Activated CD8-positive, alpha-beta T cell treated with anti-CD3 and anti-CD28 coated beads, Interleukin-2, amount 10 ng/mL, durations not matched to agents 7 days and 5 days (primary cell): ENCODE results near the gene BBS9. TPM values are rescaled to one million over a fixed set of nuclear protein-coding genes. Genes with fewer than 3 reads are reported as not detected.
"Not testable (repeated sequence)": the region's sequence is repeated elsewhere in the genome, so short reads cannot be mapped to it uniquely, and the experiment has no call there.

ENCODE experiments used
- ATAC-seq: fragments of 150-1000 bp; cut with Tn5 transposase; one replicate; pipeline ENCODE4 v1.10.0; 2021; ENCODE audit warnings: moderate library complexity
- CTCF ChIA-PET: fragments of 350-600 bp; sonication (Branson Sonifier 250); formaldehyde crosslinking; loops from one replicate; lab custom pipeline; 2021; ENCODE audit warnings: antibody characterized with exemption; lab: Charles Lee
- POLR2A ChIA-PET: fragments of 350-600 bp; sonication (Branson Sonifier 250); formaldehyde crosslinking; loops from one replicate; lab custom pipeline; 2021; ENCODE audit warnings: antibody characterized with exemption; lab: Charles Lee
- DNase-seq: peaks from one replicate; pipeline ENCODE4 v3.0.0-alpha.2; 2020
- H3K27ac Mint-ChIP-seq: one replicate; pipeline ENCODE4 v1.8.0; 2021; ENCODE audit warnings: mild to moderate bottlenecking, mixed read lengths
- H3K27me3 Mint-ChIP-seq: one replicate; pipeline ENCODE4 v1.8.0; 2021; ENCODE audit warnings: low read depth, mixed read lengths
- H3K36me3 Mint-ChIP-seq: one replicate; pipeline ENCODE4 v1.8.0; 2021; ENCODE audit warnings: low read depth, mixed read lengths
- H3K4me1 Mint-ChIP-seq: one replicate; pipeline ENCODE4 v1.8.0; 2021; ENCODE audit warnings: low read depth, mixed read lengths
- H3K4me3 Mint-ChIP-seq: one replicate; pipeline ENCODE4 v1.8.0; 2021; ENCODE audit warnings: mild to moderate bottlenecking, mixed read lengths
- H3K9me3 Mint-ChIP-seq: one replicate; pipeline ENCODE4 v1.8.0; 2022; ENCODE audit warnings: mixed read lengths; ENCODE audit not compliant: insufficient read depth
- total RNA-seq, 2 experiments: library from RNA; stranded (reverse); gene quantifications; one replicate each; pipeline ENCODE4 v1.2.3, GENCODE V29; 2021

The BBS9 gene
- total RNA-seq, 2 experiments from 2014 or later, result 7.9 to 11.8 TPM

DNA sequence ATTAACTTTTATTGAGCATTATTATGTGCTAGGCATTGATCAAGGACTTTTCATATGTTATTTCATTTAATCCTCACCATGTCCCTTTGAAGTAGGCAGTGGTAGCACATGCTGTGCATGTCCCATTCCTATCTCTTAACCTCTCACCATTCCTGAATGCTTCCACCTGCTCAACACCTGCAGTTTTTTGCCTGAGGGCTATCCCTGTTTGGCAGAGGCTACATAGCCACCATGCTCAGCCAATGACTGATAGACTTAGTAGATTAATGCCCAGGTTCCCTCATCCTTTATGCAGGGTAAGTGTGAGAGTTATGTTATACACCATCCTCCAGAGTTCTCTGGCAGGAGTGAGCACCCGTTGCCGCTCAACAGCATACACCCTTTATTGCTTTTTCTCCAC lies 387.8 kb downstream of the BBS9 start:
- Mint-ChIP-seq H3K4me1 (no peaks in the 10 kb centered on the region), H3K27me3 (no peaks in the 10 kb centered on the region), H3K36me3 (no peaks in the 10 kb centered on the region), H3K4me3 (no peak overlapping the region), H3K27ac (no peak overlapping the region), H3K9me3 (no peaks in the 10 kb centered on the region)
- DNase-seq, result no peak
- POLR2A ChIA-PET, result no interaction called here
- CTCF ChIA-PET, result no interaction called here
- ATAC-seq, result no peak

DNA sequence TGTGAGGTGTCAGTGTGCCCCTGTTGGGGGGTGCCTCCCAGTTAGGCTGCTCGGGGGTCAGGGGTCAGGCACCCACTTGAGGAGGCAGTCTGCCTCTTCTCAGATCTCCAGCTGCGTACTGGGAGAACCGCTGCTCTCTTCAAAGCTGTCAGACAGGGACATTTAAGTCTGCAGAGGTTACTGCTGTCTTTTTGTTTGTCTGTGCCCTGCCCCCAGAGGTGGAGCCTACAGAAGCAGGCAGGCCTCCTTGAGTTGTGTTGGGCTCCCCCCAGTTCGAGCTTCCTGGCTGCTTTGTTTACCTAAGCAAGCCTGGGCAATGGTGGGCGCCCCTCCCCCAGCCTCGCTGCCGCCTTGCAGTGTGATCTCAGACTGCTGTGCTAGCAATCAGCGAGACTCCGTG lies 397.6 kb downstream of the BBS9 start:
- CTCF ChIA-PET, result not testable (repeated sequence)

DNA sequence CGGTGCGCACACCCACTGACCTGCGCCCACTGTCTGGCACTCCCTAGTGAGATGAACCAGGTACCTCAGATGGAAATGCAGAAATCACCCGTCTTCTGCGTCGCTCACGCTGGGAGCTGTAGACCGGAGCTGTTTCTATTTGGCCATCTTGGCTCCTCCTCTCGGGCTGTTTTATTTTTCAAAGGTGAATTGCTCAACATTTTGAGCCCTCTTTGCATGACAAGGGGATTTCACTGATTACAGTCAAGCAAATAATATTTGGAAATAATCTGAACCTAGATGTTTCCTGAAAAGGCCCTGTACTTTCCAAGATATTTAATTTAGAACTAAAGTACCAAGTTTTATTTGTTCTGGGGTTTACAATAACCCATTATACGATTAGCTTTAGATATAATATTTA lies 398.2 kb downstream of the BBS9 start:
- H3K27ac Mint-ChIP-seq, H3K27me3 Mint-ChIP-seq, H3K9me3 Mint-ChIP-seq, ATAC-seq, DNase-seq, CTCF ChIA-PET, POLR2A ChIA-PET, H3K4me3 Mint-ChIP-seq, H3K4me1 Mint-ChIP-seq, H3K36me3 Mint-ChIP-seq: not testable (repeated sequence)

More for the DNA sequence above, 397.6 kb downstream of the BBS9 start:
- H3K27me3 Mint-ChIP-seq, H3K9me3 Mint-ChIP-seq, H3K27ac Mint-ChIP-seq, H3K4me1 Mint-ChIP-seq, H3K4me3 Mint-ChIP-seq, DNase-seq, ATAC-seq, H3K36me3 Mint-ChIP-seq, POLR2A ChIA-PET: not testable (repeated sequence)

DNA sequence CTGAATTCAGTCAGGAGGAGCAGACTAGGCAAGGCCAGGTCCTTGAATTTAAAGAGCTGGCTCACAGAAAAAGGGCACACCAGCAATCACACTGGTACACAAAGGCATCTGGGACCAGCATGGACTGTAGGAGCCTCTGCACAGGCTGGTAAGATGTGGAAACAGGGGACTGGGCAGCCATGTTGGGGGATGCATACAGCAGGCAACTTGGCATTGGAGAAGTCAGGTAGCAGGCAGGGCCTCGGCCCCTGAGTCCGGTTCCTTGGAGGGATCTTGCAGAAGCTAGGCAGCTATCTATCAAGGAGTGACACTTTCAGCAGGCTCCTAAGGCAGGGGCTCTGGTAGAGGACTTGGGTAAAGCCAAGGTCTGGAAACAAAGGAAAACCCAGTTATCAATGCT lies 399.7 kb downstream of the BBS9 start:
- ATAC-seq, result no peak
- DNase-seq, result no peak
- ChIA-PET CTCF (no interaction called here), POLR2A (no interaction called here)
- Mint-ChIP-seq H3K36me3 (no peaks in the 10 kb centered on the region), H3K4me1 (no peaks in the 10 kb centered on the region), H3K4me3 (no peak overlapping the region), H3K27ac (no peak overlapping the region), H3K9me3 (no peaks in the 10 kb centered on the region), H3K27me3 (no peaks in the 10 kb centered on the region)

DNA sequence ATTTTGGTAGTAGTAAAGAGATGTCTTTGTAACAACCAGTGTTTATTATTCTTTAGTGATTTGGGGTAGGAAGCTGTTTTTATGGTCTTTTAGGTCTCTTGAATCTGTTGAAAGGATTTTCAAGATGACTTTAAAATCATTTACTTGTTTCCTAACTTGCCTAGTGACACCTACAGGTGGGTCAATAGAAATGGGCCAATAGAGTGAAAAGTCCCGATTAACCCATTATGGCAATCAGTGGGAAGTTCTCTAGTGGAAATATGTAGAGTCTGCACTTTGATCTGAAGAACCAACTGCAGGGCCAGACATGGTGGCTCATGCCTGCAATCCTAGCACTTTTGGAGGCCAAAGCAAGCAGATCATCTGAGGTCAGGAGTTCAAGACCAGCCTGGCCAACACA lies 401.3 kb downstream of the BBS9 start:
- H3K27ac Mint-ChIP-seq, result no peak overlapping the region
- H3K36me3 Mint-ChIP-seq, result no peaks in the 10 kb centered on the region
- POLR2A ChIA-PET, result no interaction called here
- no peak overlapping the region for H3K4me3 Mint-ChIP-seq
- H3K27me3 Mint-ChIP-seq, result no peaks in the 10 kb centered on the region
- H3K4me1 Mint-ChIP-seq, result peaks cover 2% of the 10 kb centered on the region
- H3K9me3 Mint-ChIP-seq, result no peaks in the 10 kb centered on the region
- ATAC-seq (no peak), DNase-seq (no peak)
- CTCF ChIA-PET, result no interaction called here

DNA sequence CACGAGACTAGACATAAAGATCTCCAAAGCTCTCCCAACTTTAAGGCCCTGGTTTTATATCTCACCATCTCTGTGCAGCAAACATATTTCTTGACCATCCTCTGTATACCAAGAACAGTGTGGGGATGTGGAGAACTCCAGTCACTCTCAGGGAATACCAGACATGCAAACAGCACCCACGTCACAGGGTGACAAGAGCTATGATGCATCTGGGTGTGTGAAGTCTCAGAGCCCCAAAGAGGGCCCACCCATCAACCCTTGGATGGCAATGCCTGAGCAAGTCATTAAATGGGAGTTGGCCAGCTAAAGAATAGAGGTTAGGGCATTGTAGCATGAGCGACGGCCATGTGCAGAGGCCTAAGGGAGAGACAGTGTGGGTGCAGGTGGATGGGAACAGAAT lies 402.5 kb downstream of the BBS9 start:
- no peak overlapping the region for H3K27ac Mint-ChIP-seq
- no peaks in the 10 kb centered on the region for H3K36me3 Mint-ChIP-seq
- no peaks in the 10 kb centered on the region for H3K9me3 Mint-ChIP-seq
- CTCF ChIA-PET, result no interaction called here
- no peak for ATAC-seq
- no peak for DNase-seq
- no peaks in the 10 kb centered on the region for H3K27me3 Mint-ChIP-seq
- peaks cover 2% of the 10 kb centered on the region for H3K4me1 Mint-ChIP-seq
- H3K4me3 Mint-ChIP-seq, result no peak overlapping the region
- POLR2A ChIA-PET, result no interaction called here

DNA sequence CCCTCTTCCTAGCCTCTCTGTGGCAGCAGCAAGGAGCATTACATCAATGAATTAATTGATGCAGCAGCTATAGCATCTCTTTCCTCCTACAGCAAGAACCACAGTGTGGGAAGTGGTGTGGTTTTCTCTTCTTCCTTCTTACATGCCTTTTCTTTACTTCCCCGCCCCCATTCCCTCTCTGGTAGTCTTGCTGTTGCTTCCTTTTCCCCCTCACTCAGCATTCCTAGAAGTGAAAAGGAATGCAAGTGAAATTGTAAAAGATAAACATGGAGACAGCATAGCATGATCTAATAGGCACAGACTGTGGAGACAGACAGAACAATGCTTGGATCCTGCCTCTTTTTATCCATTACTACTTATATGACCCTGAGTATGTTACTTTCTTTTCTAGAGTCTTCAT lies 405.5 kb downstream of the BBS9 start:
- Mint-ChIP-seq H3K27ac (no peak overlapping the region), H3K4me1 (peaks cover 2% of the 10 kb centered on the region), H3K4me3 (no peak overlapping the region), H3K36me3 (no peaks in the 10 kb centered on the region), H3K9me3 (peaks cover 14% of the 10 kb centered on the region), H3K27me3 (no peaks in the 10 kb centered on the region)
- ChIA-PET POLR2A (no interaction called here), CTCF (no interaction called here)
- no peak for ATAC-seq
- DNase-seq, result no peak

DNA sequence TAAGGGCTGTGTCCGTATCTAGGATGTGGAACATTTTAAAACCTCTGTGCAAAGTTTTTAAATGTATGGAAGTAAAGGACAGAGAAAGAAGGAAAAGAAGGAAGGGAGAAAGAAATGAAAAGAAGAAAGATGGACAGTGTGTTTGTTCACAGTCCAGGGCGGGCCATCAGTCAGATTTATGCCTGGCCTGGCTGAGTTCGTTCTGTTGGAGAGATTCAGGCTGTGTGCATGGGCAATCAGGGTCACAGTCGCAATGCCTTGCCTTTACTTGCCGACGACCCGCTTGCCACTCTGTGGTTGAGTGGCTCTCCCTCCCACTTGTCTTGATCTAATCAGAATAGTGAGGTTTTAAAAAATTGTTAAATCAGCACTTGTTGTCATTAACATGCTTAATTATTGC lies 406.6 kb downstream of the BBS9 start:
- DNase-seq (no peak), ATAC-seq (no peak)
- no peaks in the 10 kb centered on the region for H3K27me3 Mint-ChIP-seq
- no peak overlapping the region for H3K27ac Mint-ChIP-seq
- H3K36me3 Mint-ChIP-seq, result no peaks in the 10 kb centered on the region
- no peak overlapping the region for H3K4me3 Mint-ChIP-seq
- POLR2A ChIA-PET, result no interaction called here
- peaks cover 2% of the 10 kb centered on the region for H3K4me1 Mint-ChIP-seq
- CTCF ChIA-PET, result no interaction called here
- peaks cover 21% of the 10 kb centered on the region for H3K9me3 Mint-ChIP-seq

DNA sequence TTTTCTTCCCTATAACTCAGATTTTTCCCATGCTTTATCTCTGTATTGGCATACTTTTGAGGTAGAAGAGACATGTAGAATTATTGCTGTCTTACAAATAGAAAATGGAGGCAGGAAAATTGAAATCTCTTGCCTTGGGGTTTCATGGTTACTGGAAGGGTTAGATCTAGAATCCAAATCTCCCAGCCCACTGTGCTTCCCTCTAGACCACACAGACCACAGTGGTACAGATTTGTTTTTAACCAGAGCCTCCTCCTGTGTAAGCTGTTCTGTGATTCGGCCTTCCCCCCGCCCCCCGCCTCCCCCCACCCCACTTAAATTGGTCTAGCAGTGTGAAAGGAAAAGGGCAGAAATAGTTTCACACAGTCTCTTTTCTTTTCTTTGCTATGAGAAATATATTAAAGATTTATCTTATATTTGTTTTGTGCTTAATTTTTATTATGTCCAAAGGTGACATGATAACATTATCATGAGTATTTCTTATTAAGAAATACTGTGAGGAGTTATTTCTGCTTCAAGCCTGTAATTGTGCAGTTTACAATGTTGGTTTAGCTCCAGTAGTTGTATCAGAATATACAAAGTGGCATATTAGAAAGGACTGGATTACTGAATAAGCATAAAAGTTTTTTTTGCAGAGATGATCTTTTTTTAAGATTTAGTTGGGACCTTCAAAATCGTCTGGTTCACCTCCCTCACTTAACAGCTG lies 407.2 kb downstream of the BBS9 start:
- CTCF ChIA-PET, result no interaction called here
- Mint-ChIP-seq H3K4me3 (no peak overlapping the region), H3K9me3 (peaks cover 21% of the 10 kb centered on the region)

DNA sequence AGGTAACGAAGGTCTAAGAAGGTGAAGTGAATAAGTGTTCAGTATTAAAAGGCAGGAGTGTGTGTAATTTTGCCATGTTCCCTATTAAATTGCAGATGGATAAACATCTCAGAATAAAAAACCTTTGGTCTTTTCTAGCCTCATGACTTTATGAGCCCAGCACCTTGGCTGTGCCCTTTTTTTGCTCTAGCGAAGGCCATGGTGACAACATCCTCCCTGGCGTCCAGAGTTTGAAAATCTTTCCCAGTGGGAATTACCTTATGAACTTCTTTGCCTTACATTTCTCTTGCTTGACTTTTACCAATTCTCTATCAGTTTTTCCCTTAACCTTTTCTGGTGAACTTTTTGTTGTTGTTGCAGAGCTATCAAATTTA lies 407.7 kb downstream of the BBS9 start:
- POLR2A ChIA-PET, result no interaction called here
- Mint-ChIP-seq H3K4me1 (peaks cover 2% of the 10 kb centered on the region), H3K4me3 (no peak overlapping the region), H3K27ac (no peak overlapping the region), H3K9me3 (peaks cover 21% of the 10 kb centered on the region), H3K36me3 (no peaks in the 10 kb centered on the region), H3K27me3 (no peaks in the 10 kb centered on the region)
- ATAC-seq (no peak), DNase-seq (no peak)
- CTCF ChIA-PET, result no interaction called here

More for the DNA sequence above, 407.2 kb downstream of the BBS9 start:
- POLR2A ChIA-PET, result no interaction called here
- Mint-ChIP-seq H3K4me1 (peaks cover 2% of the 10 kb centered on the region), H3K27ac (no peak overlapping the region), H3K27me3 (no peaks in the 10 kb centered on the region), H3K36me3 (no peaks in the 10 kb centered on the region)
- ATAC-seq (no peak), DNase-seq (no peak)

DNA sequence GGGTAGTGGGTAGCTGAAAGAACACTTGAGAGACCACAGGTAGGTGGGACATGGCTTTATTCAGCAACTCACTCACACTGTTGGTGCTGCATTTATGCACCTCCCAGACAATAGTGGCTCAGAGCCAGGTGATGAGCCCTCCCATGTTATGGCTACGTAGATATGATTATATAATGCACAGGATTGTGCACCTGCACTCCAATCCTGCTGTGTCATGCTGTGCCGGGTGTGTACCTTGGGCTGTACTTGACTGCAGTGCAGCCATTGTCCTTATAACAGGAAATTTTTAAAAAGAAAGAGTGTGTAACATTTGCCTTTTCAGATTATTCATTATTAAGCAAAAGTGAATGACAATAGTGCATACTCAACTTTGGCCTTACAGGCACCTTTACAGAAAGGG lies 409.8 kb downstream of the BBS9 start:
- no peak overlapping the region for H3K27ac Mint-ChIP-seq
- peaks cover 2% of the 10 kb centered on the region for H3K4me1 Mint-ChIP-seq
- ATAC-seq (no peak), DNase-seq (no peak)
- ChIA-PET POLR2A (no interaction called here), CTCF (interaction anchor here (0.8 kb wide), 1 partner anchor 8 kb away, joined by 3 read pairs; no protein-coding TSS in a partner anchor)
- H3K9me3 Mint-ChIP-seq, result peaks cover 21% of the 10 kb centered on the region
- H3K4me3 Mint-ChIP-seq, result no peak overlapping the region
- no peaks in the 10 kb centered on the region for H3K27me3 Mint-ChIP-seq
- no peaks in the 10 kb centered on the region for H3K36me3 Mint-ChIP-seq

DNA sequence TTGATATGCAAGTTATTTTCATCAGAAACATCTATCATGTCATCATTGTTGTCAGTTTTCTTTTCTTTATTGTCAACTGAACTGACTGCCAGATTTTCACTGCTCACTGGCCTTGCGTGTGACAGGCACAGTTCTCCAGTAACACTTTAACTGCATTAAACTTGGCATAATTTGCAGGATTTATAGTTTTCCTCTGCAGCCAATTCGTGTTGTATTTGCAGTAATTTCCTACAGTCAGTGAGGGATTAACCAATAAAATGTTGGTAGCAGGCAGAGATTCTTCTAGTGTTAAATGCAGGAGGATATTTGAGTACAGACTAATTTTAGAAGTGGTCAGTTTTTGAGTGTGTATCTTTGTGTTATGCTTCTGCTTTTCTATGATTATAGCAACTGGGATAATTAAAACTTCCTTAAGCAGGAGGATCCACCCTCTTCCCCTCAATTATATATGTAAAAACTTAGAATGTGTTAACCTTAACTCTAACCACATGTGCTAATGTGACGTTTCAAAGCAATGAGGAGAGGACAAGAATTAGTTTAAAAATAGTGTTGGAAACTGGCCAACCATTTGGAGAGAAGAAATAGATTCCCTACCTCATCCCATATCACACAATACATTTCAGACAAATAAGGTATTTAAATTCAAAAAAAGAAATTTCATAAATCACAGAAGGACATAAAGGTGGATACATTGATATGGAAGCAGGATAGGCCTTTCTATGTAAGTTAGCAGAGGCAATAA lies 410.5 kb downstream of the BBS9 start:
- Mint-ChIP-seq H3K27me3 (no peaks in the 10 kb centered on the region), H3K4me3 (no peak overlapping the region), H3K36me3 (no peaks in the 10 kb centered on the region), H3K27ac (no peak overlapping the region), H3K4me1 (peaks cover 1% of the 10 kb centered on the region), H3K9me3 (peaks cover 21% of the 10 kb centered on the region)
- ATAC-seq (no peak), DNase-seq (no peak)
- ChIA-PET CTCF (no interaction called here), POLR2A (no interaction called here)
